GM18498 (cell line): Measurements from ENCODE around the gene ATG16L2.
"Not testable (repeated sequence)": the region's sequence is repeated elsewhere in the genome, so short reads cannot be mapped to it uniquely, and the experiment has no call there.

Source experiments
- ATAC-seq: cut with Tn5 transposase; IDR thresholded peaks from one replicate; pipeline ENCODE4 v1.9.1; 2021; ENCODE audit warnings: mild to moderate bottlenecking, moderate library complexity; ENCODE audit not compliant: unreplicated experiment

ATG16L2 gene

DNA sequence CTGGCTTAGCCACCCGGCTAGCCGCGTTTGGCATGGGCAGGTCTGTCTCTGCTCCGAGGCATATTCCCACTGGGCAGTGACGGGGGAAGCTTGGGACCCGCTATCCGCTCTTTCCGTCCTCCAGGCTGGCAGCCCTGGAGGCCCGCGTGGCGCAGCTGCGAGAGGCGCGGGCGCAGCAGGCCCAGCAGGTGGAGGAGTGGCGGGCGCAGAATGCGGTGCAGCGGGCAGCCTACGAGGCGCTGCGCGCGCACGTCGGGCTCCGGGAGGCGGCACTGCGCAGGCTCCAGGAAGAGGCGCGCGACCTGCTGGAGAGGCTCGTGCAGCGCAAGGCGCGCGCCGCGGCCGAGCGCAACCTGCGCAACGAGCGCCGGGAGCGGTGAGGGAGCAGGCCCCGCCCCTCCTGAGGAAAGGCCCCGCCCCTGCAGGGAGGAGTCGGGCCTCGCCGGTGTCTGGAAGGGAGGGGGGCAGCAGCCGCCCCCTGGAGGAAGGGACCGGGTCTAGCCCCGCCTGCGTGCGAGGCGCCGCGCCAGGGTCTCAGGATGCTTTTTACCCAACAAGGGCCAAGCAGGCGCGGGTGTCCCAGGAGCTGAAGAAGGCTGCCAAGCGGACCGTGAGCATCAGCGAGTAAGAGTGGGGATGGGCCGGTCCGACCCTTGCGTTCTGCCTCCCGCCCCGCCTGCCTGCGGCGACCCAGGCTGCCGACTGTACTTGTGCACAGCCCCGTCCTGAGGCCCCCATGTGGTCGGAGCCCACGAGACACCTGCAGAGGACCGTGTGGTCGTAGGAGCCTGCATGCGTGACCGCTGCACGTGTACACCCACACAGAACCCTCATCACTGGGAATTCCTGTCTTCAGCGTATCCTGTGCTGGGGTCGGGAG is 7.9 kb downstream of the ATG16L2 start:
- peak; percentile 49 for ATAC-seq

DNA sequence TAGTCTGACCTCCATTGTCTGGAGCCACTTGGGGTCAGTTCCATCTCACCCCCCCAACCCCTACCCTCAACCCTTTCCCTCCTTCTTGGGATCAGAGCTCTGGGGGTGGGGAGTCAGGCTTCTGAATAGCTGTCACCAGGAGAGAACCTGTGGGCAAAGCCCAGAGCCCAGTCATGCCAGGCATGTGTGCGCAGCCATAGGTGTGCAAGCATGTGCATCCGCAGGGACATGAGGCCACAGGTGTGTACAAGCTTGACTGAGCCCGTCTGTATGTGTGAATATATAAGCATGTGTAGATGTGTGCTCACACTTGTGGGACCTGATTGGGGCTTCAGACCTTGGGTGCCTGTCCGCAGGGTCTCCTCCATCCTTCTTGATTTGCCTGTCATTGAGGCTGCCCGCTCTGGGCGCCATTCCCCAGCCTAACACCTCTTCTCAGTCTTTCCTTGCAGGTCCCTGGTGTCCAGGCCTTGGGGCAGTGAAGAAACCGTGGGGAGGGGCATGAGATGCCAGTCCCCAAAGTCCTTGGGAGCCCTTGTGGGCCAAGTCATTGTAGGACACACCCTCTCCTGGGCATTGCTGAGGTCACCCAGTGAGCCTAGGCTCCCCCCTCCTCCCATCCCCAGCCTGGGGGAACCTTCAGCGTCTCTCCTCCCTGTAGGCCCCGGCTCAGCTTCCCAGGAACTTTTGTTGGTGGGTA is 9.0 kb downstream of the ATG16L2 start:
- no peak for ATAC-seq

GRCh38 chr11:72824020-72824419 is 9.8 kb downstream of the ATG16L2 start:
- ATAC-seq, result no peak

GRCh38 chr11:72824811-72825505 is 10.7 kb downstream of the ATG16L2 start:
- no peak for ATAC-seq

DNA sequence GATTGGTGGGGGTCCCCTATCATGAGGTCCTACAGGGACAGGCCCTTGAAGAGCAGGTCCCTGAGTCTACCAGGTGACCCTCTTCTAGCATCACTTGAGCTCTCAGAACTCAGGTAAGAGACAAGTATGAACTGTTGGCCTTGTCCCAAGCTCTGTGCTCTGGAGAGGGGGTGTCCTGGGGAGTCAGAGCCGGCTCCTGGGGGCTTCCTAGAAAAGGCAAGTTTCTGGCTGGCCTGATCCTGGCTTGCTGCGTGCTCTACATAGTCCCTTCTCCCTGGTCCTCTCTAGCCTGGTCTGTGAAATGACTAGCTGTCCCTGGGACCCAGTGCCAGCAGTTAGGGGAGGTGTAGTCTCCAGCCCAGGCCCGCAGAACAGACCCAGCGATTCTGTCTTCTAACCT is 11.4 kb downstream of the ATG16L2 start:
- no peak for ATAC-seq

GRCh38 chr11:72826191-72826941 is 12.2 kb downstream of the ATG16L2 start:
- no peak for ATAC-seq

GRCh38 chr11:72826942-72827480 is 12.8 kb downstream of the ATG16L2 start:
- no peak for ATAC-seq

GRCh38 chr11:72827656-72828055 is 13.4 kb downstream of the ATG16L2 start:
- not testable (repeated sequence) for ATAC-seq

- no peak for ATAC-seq
These were observed 13.9 kb downstream of the ATG16L2 start for GRCh38 chr11:72828081-72828567.

DNA sequence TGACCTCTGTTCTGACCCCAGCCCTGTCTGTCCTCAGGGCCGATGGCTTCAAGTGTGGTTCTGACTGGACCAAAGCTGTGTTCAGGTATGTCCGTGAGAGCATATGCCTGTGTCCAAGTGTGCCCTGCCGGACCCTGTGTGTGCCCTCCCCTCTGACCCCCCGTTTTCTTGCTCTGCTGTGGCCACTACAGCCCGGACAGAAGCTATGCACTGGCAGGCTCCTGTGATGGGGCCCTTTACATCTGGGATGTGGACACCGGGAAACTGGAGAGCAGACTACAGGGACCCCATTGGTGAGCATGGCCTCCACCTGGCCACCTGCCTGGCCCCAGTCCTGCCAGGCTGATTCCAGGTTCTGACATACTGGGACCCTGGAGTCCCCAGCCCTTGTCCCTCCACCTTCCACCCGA is 14.5 kb downstream of the ATG16L2 start:
- ATAC-seq, result no peak

DNA sequence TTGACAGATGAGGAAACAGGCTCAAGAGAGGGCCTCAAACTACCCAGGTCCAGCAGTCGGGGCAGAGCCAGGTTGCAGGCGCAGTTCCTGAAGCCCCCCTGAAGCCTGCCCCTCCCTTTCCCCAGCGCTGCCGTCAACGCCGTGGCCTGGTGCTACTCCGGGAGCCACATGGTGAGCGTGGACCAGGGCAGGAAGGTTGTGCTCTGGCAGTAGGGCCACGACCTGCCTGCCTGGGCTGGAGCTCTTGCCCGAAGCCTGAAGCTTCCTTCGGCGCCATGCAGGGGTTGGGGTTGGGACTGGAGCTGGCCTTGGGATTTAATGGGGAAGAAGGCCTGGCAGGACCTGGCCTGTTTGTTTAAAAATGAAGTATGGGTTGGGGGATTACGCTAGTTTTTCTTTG is 15.0 kb downstream of the ATG16L2 start:
- ATAC-seq, result no peak

DNA sequence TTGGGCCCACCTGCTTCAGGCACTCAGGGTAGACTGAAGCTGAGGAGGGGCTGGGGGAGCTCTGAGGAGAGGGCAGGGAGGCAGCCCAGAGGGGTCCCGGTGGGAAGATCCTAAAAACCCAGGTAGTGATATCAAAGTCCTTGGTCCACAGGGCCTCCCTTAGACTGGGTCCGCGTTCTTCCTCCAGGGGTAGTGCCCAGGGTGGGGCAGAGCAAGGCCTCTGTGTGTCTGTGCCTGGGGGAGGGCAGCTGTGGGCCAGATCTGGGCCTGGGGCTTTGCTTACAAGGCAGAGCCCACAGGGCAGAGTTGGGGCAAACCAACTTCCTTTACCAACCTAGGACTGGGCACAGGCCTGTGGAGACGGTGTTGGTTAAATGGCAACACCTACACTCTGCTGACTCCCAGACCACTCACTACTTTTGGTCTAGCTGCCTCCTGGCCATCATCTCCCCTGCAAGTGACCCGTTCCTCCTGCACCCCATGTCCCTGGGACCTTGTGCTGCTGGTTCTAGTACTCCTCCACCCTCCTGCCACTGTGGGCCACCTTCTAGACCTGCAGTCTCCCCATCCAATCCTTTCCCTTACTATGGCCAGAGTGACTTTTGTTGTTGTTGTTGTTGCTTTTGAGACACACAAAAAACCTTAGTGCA is 15.8 kb downstream of the ATG16L2 start:
- no peak for ATAC-seq

DNA sequence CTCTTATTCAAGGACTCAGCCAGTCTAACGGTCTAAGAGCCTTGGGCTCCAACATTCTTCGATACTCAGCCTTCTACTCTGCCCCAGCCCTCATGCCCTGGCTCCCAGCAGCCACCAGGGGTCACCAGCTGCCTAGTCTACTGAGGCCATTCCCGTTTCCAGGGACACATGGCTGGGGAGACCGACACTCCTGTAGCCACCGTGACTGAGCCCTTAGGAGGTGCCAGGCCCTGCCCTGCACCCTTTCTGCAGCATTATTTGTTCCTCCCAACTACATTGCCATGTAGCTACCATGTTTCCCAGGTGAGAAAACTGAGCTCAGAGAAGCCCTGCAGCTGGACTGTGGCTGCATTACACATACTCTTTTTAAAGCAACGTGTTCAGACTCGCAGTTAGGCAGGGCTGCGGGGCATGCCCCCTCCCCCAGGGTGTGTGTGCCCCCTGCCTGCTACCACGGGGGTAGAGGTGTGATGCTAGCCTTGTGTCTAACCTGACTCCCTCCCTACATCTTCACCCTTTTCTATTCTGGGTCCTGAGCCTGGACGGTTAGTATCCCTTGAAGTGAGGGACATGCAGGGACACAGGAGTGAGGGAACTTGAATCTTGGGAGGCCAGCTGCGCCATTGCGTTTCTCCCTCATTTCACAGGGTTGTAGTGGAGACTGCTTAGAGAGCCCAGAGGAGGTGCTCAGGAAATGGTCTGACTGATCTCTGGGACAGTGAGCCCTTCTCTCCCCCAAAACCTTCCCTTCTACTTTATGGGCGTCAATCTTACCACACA is 17.5 kb downstream of the ATG16L2 start:
- no peak for ATAC-seq

DNA sequence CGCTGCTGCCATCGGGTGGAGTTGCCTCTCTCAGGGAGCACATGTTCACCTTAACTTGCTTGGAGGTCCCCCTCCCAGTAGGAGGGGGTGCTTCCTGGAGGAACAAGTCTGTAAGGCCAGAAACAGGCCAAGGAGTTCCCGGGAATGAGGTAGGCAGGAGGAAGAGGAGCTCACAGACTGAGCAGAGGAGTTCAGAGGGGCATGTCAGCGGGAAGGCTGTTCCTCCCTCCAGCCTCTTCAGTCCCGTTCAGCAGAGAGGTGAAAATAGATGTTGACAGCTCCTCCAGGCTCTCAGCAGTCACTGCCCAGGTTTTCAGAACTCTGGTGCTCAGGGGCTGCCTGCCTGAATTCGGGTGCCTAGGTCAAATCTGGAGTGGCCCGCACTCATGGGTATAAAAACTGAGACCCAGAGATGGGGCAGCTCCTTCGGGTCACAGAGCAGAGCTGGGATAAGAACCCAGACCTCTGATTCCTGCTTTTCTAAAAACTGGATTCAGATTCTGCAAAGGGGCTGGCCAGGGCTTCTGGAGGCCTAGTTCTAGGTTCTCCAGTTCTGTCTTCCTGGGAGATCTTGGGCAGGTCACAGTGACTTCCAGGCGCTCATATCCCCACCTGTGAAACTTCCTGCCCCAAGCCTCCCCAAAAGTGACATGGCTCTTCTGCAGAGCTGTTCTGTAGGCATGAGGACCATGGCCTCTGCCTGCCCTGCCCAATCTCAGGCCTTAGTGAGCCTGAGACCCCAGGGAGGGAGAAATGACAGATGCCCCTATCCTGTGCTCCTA is 18.3 kb downstream of the ATG16L2 start:
- no peak for ATAC-seq

DNA sequence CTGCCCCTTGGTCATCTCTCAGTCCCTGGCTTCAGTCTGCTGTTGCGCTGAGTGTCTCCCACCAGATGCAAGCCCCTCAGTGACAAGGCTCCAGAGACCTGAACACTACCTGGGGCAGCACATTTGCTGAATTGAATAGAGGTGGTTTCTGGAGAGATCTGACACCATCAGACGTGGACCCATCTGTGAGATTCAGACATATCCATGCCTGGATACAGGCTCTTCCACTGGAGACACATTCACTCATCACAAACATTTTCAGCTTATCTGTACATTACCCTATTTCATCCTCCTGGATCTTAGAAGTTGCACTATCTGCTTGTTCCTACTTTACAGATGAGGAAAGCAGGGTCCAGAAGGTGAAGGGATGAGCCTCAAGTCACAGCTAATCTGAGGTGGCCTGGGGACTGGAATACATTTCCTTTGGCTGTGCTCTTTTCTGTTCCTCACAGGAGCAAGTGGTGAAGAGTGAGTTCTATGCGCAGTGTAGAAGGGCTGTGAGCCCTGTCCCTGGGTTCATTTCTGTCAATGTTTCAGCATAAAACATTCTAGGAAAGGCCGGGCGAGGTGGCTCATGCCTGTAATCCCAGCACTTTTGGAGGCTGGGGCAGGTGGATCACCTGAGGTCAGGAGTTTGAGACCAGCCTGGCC is 19.0 kb downstream of the ATG16L2 start:
- ATAC-seq, result no peak

GRCh38 chr11:72833811-72834493 is 19.7 kb downstream of the ATG16L2 start:
- no peak for ATAC-seq

- no peak for ATAC-seq
These were observed 20.7 kb downstream of the ATG16L2 start for GRCh38 chr11:72834905-72835304.
